ENCODE results near the gene MESP1.

MESP1 gene

GRCh38 chr15:89707577-89707976, 43.5 kb downstream of the MESP1 start:
- no peak for DNase-seq

GRCh38 chr15:89704411-89704810, 46.6 kb downstream of the MESP1 start:
- no peak for DNase-seq
